DOHH2 (cell line): Measurements from ENCODE around the gene AK9.

ENCODE experiments used
- H3F3A ChIP-seq: fragments of 200-600 bp; sonication (generic), shearing (Covaris generic); 2 replicates; pipeline ENCODE4 v1.6.0; 2016; ENCODE audit warnings: antibody characterized with exemption, mild to moderate bottlenecking; ENCODE audit not compliant: control insufficient read depth, insufficient read depth
- H3K27ac ChIP-seq: fragments of 200-600 bp; sonication (generic); 2 replicates; pipeline ENCODE4 v1.5.1; 2014; ENCODE audit warnings: low read depth, mild to moderate bottlenecking, low read length, moderate library complexity
- H3K27me3 ChIP-seq: fragments of 200-600 bp; sonication (generic); 2 replicates; pipeline ENCODE4 v1.6.1; 2014; ENCODE audit warnings: mild to moderate bottlenecking, low read length, mixed read lengths; ENCODE audit not compliant: control insufficient read depth
- H3K36me3 ChIP-seq: fragments of 200-600 bp; sonication (generic); 2 replicates; pipeline ENCODE4 v1.6.1; 2014; ENCODE audit warnings: mild to moderate bottlenecking, low read length, moderate library complexity, mixed read lengths; ENCODE audit not compliant: control insufficient read depth
- H3K4me1 ChIP-seq: fragments of 200-600 bp; sonication (generic); 2 replicates; pipeline ENCODE4 v1.6.1; 2014; ENCODE audit warnings: mild to moderate bottlenecking, low read length, mixed read lengths; ENCODE audit not compliant: control insufficient read depth
- H3K4me2 ChIP-seq: fragments of 200-600 bp; sonication (generic); 2 replicates; pipeline ENCODE4 v1.6.0; 2014; ENCODE audit warnings: mild to moderate bottlenecking, low read length, moderate library complexity
- H3K4me3 ChIP-seq: fragments of 200-600 bp; sonication (generic); 2 replicates; pipeline ENCODE4 v1.5.1; 2014; ENCODE audit warnings: mild to moderate bottlenecking, low read length, mixed read lengths
- H3K79me2 ChIP-seq: fragments of 200-600 bp; sonication (generic); 2 replicates; pipeline ENCODE4 v1.6.1; 2014; ENCODE audit warnings: mild to moderate bottlenecking, low read length, mixed read lengths; ENCODE audit not compliant: control insufficient read depth
- H3K9me2 ChIP-seq: fragments of 200-600 bp; sonication (generic); replicated peaks from 2 replicates; pipeline ENCODE4 v1.6.1; 2014; ENCODE audit warnings: mild to moderate bottlenecking, low read length, mixed read lengths; ENCODE audit not compliant: control insufficient read depth
- H3K9me3 ChIP-seq: fragments of 200-600 bp; sonication (generic); 2 replicates; pipeline ENCODE4 v1.6.1; 2014; ENCODE audit warnings: antibody characterized with exemption, low read length, mixed read lengths; ENCODE audit not compliant: control insufficient read depth, insufficient read depth
- H4K20me1 ChIP-seq: fragments of 200-600 bp; sonication (generic); 2 replicates; pipeline ENCODE4 v1.6.0; 2014; ENCODE audit warnings: low read depth, mild to moderate bottlenecking, antibody characterized with exemption, low read length, moderate library complexity; ENCODE audit not compliant: control insufficient read depth, insufficient read depth
- EZH2phosphoT487 ChIP-seq: fragments of 200-600 bp; sonication (generic); IDR thresholded peaks from 2 replicates; pipeline ENCODE4 v1.6.1; 2017; ENCODE audit warnings: borderline replicate concordance, mild to moderate bottlenecking, antibody characterized with exemption, low read length, moderate library complexity, mixed read lengths
- TF ChIP-seq, protein P1 (sequence below): fragments of 200-600 bp; sonication (generic); IDR thresholded peaks from one replicate; pipeline ENCODE4 v1.5.1; 2014; ENCODE audit warnings: antibody characterized with exemption, mild to moderate bottlenecking, low read depth, low read length; ENCODE audit not compliant: poor library complexity, severe bottlenecking

The AK9 gene

DNA sequence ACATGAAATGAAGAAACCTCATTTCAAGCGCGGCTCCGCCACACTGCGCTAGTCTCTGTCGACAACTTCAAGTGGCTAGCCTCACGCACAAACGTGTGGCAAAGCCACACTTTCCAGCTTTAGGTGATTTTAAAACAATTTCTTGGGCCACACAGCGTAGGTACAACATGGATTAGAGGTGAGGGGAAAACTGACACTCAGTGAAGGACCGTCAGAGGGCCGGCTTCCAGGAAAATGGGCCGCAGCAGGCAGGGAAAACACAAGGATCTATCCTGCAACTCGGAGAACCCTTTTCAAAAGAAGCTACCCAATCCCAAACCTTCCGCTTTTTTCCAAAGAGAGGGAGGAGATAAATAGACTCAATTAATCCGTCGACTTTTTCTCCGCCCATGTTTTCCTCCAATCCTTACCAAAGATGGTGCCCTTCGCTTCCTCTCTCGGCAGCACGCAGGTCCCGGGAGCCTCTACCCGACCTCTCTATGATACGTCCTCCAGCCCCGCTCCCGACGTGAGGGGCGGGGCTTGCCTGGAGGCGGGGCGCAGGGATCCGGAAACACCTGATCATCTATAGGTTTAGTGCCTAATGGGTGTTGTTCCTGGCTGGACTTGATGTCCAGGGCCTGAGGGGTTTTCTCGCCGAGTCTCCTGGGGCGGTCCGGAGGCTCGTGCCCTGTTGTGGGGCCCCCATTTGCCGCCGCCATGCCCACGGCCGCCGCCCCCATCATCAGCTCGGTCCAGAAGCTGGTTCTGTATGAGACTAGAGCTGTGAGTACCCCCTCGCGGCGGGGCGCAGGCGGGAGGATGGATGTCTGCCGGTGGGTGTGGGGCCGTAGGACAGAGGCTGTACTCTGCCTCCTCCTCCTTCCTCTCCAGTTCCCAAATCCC, at the start of gene AK9, which contains the start of gene FIG4:
Gene AK9 (minus strand): TSS at position 466 of the 885 bp plus-strand sequence. CDS start 15,457 bp downstream, outside the sequence.
Gene FIG4 (plus strand): TSS at position 560 of the 885 bp plus-strand sequence. CDS start 140 bp downstream, at position 700.
- Histone ChIP-seq H3K27me3 (no peaks in the 10 kb centered on the region), H3K4me1 (peaks cover 25% of the 10 kb centered on the region), H3K4me2 (peak within 1 kb of the TSS; percentile 94), H3K9me3 (no peaks in the 10 kb centered on the region), H3F3A (0 out of 2 replicates have a peak, but pooled peaks cover 3% of the 10 kb centered on the region), H3K36me3 (no peaks in the 10 kb centered on the region), H3K4me3 (peak within 1 kb of the TSS; percentile 94), H4K20me1 (no peaks in the 10 kb centered on the region), H3K79me2 (no peaks in the 10 kb centered on the region; the same call in 1 of the 2 replicates), H3K9me2 (no peaks in the 10 kb centered on the region), H3K27ac (0 out of 2 replicates have a peak within 1 kb of the TSS, but pooled peaks have one; percentile 5)
- TF ChIP-seq EZH2phosphoT487, result no peak
- TF ChIP-seq, protein P1, sequence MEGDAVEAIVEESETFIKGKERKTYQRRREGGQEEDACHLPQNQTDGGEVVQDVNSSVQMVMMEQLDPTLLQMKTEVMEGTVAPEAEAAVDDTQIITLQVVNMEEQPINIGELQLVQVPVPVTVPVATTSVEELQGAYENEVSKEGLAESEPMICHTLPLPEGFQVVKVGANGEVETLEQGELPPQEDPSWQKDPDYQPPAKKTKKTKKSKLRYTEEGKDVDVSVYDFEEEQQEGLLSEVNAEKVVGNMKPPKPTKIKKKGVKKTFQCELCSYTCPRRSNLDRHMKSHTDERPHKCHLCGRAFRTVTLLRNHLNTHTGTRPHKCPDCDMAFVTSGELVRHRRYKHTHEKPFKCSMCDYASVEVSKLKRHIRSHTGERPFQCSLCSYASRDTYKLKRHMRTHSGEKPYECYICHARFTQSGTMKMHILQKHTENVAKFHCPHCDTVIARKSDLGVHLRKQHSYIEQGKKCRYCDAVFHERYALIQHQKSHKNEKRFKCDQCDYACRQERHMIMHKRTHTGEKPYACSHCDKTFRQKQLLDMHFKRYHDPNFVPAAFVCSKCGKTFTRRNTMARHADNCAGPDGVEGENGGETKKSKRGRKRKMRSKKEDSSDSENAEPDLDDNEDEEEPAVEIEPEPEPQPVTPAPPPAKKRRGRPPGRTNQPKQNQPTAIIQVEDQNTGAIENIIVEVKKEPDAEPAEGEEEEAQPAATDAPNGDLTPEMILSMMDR, result peak; percentile 51

DNA sequence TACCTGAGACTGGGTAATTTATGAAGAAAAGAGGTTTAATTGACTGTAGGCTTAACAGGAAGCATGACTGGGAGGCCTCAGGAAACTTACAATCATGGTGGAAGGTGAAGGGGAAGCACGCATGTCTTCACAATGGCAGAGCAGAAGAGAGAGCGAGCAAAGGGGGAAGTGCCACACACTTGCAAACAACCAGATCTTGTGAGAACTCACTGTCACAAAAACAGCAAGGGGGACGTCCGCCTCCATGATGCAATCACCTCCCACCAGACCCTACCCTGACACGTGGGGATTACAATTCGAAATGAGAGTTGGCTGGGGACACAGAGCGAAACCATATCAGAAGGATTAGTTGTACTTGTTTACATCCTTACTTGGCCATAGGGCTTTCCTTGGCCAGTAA, 49.8 kb upstream of the AK9 start:
- Histone ChIP-seq H3K4me1 (peaks cover 13% of the 10 kb centered on the region), H3K27ac (no peak overlapping the region), H3K4me2 (no peak overlapping the region), H3K79me2 (no peaks in the 10 kb centered on the region), H3F3A (no peaks in the 10 kb centered on the region), H4K20me1 (no peaks in the 10 kb centered on the region), H3K4me3 (no peak overlapping the region), H3K36me3 (no peaks in the 10 kb centered on the region), H3K9me2 (no peaks in the 10 kb centered on the region), H3K9me3 (no peaks in the 10 kb centered on the region), H3K27me3 (no peaks in the 10 kb centered on the region)
- no peak for TF ChIP-seq EZH2phosphoT487
- TF ChIP-seq, protein P1, result no peak

DNA sequence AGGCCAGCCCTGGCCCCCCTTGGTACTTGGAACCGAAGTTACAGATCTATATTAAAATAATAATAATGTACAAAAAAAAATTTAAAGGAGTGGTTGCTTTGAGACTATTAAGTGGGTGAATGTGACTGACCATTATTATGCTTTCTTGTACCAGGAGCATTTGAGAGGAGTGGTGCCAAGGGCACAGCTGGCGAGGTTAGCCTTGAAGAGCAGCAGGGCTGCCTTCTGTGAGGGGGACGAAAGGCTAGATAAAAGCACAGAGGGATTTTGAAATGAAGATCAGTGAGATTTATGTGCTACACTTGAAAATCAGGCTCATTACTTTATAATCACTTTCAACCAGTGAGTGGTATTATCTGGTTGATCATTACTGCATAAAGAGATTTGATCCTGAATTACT, 48.7 kb upstream of the AK9 start:
- Histone ChIP-seq H3K4me1 (peaks cover 13% of the 10 kb centered on the region), H3K4me2 (no peak overlapping the region), H3F3A (no peaks in the 10 kb centered on the region), H3K36me3 (no peaks in the 10 kb centered on the region), H3K27me3 (no peaks in the 10 kb centered on the region), H4K20me1 (no peaks in the 10 kb centered on the region), H3K27ac (no peak overlapping the region), H3K9me2 (no peaks in the 10 kb centered on the region), H3K4me3 (no peak overlapping the region), H3K79me2 (no peaks in the 10 kb centered on the region), H3K9me3 (no peaks in the 10 kb centered on the region)
- TF ChIP-seq EZH2phosphoT487, result no peak
- TF ChIP-seq, protein P1, result no peak
